Stimulated activated CD8-positive, alpha-beta memory T cell treated with anti-CD3 and anti-CD28 coated beads, Interleukin-15, amount 100 ng/mL, for 24 hours (primary cell): ENCODE data around the gene ZDHHC1.

Experiments used
- DNase-seq: peaks from one replicate; pipeline ENCODE4 v3.0.0-alpha.2; 2020; ENCODE audit warnings: low read depth

The ZDHHC1 gene

GRCh38 chr16:67447508-67448076 is 31.3 kb upstream of the ZDHHC1 start:
- peak; percentile 39 for DNase-seq

- DNase-seq = no peak
Measured at GRCh38 chr16:67446968-67447507, 30.8 kb upstream of the ZDHHC1 start.

- no peak for DNase-seq
Measured at GRCh38 chr16:67445913-67446907, 29.9 kb upstream of the ZDHHC1 start.

GRCh38 chr16:67445441-67445912 is 29.2 kb upstream of the ZDHHC1 start:
- no peak for DNase-seq

GRCh38 chr16:67445126-67445426 is 28.8 kb upstream of the ZDHHC1 start:
- no peak for DNase-seq

GRCh38 chr16:67444259-67445125 is 28.2 kb upstream of the ZDHHC1 start:
- no peak for DNase-seq

- no peak for DNase-seq
Measured at GRCh38 chr16:67443265-67443664, 27.0 kb upstream of the ZDHHC1 start.

- no peak for DNase-seq
Measured at GRCh38 chr16:67442581-67443255, 26.4 kb upstream of the ZDHHC1 start.

- DNase-seq = no peak
Measured at GRCh38 chr16:67441907-67442306, 25.6 kb upstream of the ZDHHC1 start.

- DNase-seq = no peak
Measured at GRCh38 chr16:67441271-67441753, 25.0 kb upstream of the ZDHHC1 start.

GRCh38 chr16:67438824-67439393 is 22.6 kb upstream of the ZDHHC1 start:
- no peak for DNase-seq

- no peak for DNase-seq
Measured at GRCh38 chr16:67438098-67438791, 22.0 kb upstream of the ZDHHC1 start.

- DNase-seq = no peak
Measured at GRCh38 chr16:67437513-67437912, 21.2 kb upstream of the ZDHHC1 start.

GRCh38 chr16:67436640-67437193 is 20.4 kb upstream of the ZDHHC1 start:
- DNase-seq = no peak

GRCh38 chr16:67435758-67436164 is 19.5 kb upstream of the ZDHHC1 start:
- DNase-seq = no peak

GRCh38 chr16:67433131-67433719 is 16.9 kb upstream of the ZDHHC1 start:
- no peak for DNase-seq

- no peak for DNase-seq
Measured at GRCh38 chr16:67432506-67432890, 16.2 kb upstream of the ZDHHC1 start.

- DNase-seq = no peak
Measured at GRCh38 chr16:67431775-67432505, 15.7 kb upstream of the ZDHHC1 start.
